KMS-11 (cell line): Measurements from ENCODE around the gene PAM.

Source experiments
- H2AFZ ChIP-seq: fragments of 200-600 bp; sonication (generic); 2 replicates; pipeline ENCODE4 v1.6.1; 2016; ENCODE audit warnings: antibody characterized with exemption, mixed run types, low read depth
- H3K27ac ChIP-seq: fragments of 200-600 bp; sonication (generic); 2 replicates; pipeline ENCODE4 v1.6.1; 2016; ENCODE audit warnings: mild to moderate bottlenecking, mixed run types
- H3K27me3 ChIP-seq: fragments of 200-600 bp; sonication (generic); 2 replicates; pipeline ENCODE4 v1.6.1; 2017; ENCODE audit warnings: mild to moderate bottlenecking, low read depth, mixed run types, moderate library complexity; ENCODE audit not compliant: insufficient read depth
- H3K36me3 ChIP-seq: fragments of 200-600 bp; sonication (generic); 2 replicates; pipeline ENCODE4 v1.6.1; 2017; ENCODE audit warnings: mild to moderate bottlenecking, mixed run types; ENCODE audit not compliant: insufficient read depth
- H3K4me1 ChIP-seq: fragments of 200-600 bp; sonication (generic); 2 replicates; pipeline ENCODE4 v1.6.1; 2016; ENCODE audit warnings: mild to moderate bottlenecking, low read depth, mixed run types; ENCODE audit not compliant: poor library complexity, severe bottlenecking
- H3K4me2 ChIP-seq: fragments of 200-600 bp; sonication (generic); 2 replicates; pipeline ENCODE4 v1.7.0; 2016; ENCODE audit warnings: mild to moderate bottlenecking, mixed run types
- H3K4me3 ChIP-seq: fragments of 200-600 bp; sonication (generic); IDR thresholded peaks from 2 replicates; pipeline ENCODE4 v1.6.1; 2017; ENCODE audit warnings: low read depth, low read length, mixed read lengths; ENCODE audit not compliant: insufficient read depth
- H3K79me2 ChIP-seq: fragments of 200-600 bp; sonication (generic); 2 replicates; pipeline ENCODE4 v1.6.1; 2016; ENCODE audit warnings: low read depth, mixed run types; ENCODE audit not compliant: insufficient read depth
- H3K9ac ChIP-seq: fragments of 200-600 bp; sonication (generic); 2 replicates; pipeline ENCODE4 v1.6.1; 2016; ENCODE audit warnings: mild to moderate bottlenecking, mixed run types
- H4K20me1 ChIP-seq: fragments of 200-600 bp; sonication (generic); 2 replicates; pipeline ENCODE4 v1.6.1; 2016; ENCODE audit warnings: mild to moderate bottlenecking, mixed run types; ENCODE audit not compliant: insufficient read depth
- TF ChIP-seq, protein P1 (sequence below): fragments of 200-600 bp; sonication (generic); conservative IDR thresholded peaks from 2 replicates; pipeline ENCODE4 v1.6.1; 2017; ENCODE audit warnings: low read depth, mild to moderate bottlenecking, antibody characterized with exemption, low read length, moderate library complexity, mixed read lengths

The PAM gene

DNA sequence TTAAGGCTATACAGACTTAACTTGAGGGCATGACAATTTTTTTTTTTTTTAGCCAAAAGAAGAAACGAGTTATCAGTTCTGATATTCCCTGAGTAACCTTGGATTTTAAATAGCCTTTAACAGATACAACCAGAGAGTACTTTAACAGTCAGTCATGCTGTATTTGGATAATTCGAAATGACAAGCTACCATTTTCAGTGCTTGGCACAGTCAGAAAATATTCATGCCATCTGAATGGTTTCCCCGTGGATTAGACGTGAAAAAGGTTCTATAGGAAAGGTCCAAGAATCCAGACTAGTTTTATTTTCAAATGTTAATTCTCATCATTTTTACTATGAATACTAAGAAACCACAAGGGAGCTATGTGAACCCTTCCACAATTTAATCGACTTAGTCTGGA, 165.7 kb downstream of the PAM start:
- Histone ChIP-seq H3K4me3 (no peak overlapping the region), H3K4me2 (no peak overlapping the region), H3K4me1 (no peaks in the 10 kb centered on the region), H4K20me1 (no peaks in the 10 kb centered on the region), H3K27me3 (no peaks in the 10 kb centered on the region), H3K27ac (no peak overlapping the region), H3K36me3 (no peaks in the 10 kb centered on the region), H3K9ac (no peak overlapping the region), H2AFZ (no peak overlapping the region), H3K79me2 (no peaks in the 10 kb centered on the region)
- TF ChIP-seq, protein P1, sequence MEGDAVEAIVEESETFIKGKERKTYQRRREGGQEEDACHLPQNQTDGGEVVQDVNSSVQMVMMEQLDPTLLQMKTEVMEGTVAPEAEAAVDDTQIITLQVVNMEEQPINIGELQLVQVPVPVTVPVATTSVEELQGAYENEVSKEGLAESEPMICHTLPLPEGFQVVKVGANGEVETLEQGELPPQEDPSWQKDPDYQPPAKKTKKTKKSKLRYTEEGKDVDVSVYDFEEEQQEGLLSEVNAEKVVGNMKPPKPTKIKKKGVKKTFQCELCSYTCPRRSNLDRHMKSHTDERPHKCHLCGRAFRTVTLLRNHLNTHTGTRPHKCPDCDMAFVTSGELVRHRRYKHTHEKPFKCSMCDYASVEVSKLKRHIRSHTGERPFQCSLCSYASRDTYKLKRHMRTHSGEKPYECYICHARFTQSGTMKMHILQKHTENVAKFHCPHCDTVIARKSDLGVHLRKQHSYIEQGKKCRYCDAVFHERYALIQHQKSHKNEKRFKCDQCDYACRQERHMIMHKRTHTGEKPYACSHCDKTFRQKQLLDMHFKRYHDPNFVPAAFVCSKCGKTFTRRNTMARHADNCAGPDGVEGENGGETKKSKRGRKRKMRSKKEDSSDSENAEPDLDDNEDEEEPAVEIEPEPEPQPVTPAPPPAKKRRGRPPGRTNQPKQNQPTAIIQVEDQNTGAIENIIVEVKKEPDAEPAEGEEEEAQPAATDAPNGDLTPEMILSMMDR: no peak

DNA sequence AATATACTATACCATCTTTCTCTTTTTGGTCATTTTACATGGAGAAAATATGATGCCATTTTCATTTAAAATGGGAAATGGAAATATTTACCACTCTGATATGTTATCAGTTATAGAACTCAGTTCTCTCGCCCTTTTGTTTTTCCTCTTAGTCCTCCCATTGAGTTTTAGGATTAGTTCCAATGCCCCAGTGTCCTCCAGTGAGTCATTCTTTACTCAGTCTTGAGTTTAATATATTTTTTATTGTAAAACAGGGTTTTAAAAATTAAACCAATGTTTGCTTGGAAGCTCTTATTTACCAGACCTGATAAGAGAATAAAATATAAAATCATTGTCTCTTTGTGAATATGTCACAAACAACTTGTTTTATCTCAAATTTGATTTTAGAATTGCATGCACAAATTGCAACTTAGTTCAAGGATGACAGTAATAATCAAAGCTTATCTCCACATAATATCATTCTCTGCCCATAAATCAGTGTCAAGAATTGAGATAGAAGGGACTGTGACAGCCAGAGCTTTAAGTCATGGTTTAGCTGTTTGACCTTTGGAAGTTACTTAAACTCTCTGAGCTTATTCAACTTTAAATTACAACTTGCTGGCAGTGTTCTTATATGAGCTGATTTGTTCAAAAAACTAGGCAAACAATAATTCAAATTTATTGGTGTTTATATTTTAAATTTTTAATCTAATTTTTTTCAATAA, 166.4 kb downstream of the PAM start:
- H2AFZ ChIP-seq: no peak overlapping the region
- TF ChIP-seq, protein P1: no peak
- no peak overlapping the region for H3K4me3 ChIP-seq
- H3K36me3 ChIP-seq: no peaks in the 10 kb centered on the region
- no peak overlapping the region for H3K9ac ChIP-seq
- H3K27me3 ChIP-seq: no peaks in the 10 kb centered on the region
- H4K20me1 ChIP-seq: no peaks in the 10 kb centered on the region
- H3K4me1 ChIP-seq: no peaks in the 10 kb centered on the region
- no peaks in the 10 kb centered on the region for H3K79me2 ChIP-seq
- H3K27ac ChIP-seq: no peak overlapping the region
- no peak overlapping the region for H3K4me2 ChIP-seq

GRCh38 chr5:102922111-102922720, 167.1 kb downstream of the PAM start:
- no peak overlapping the region for H3K27ac ChIP-seq
- no peak overlapping the region for H3K4me3 ChIP-seq
- TF ChIP-seq, protein P1: no peak
- no peak overlapping the region for H2AFZ ChIP-seq
- no peak overlapping the region for H3K9ac ChIP-seq
- H3K36me3 ChIP-seq: no peaks in the 10 kb centered on the region
- no peak overlapping the region for H3K4me2 ChIP-seq
- H3K27me3 ChIP-seq: no peaks in the 10 kb centered on the region
- H4K20me1 ChIP-seq: no peaks in the 10 kb centered on the region
- H3K4me1 ChIP-seq: no peaks in the 10 kb centered on the region
- no peaks in the 10 kb centered on the region for H3K79me2 ChIP-seq

- H3K27me3 ChIP-seq: no peaks in the 10 kb centered on the region
- no peaks in the 10 kb centered on the region for H4K20me1 ChIP-seq
- no peak overlapping the region for H3K4me2 ChIP-seq
- no peak overlapping the region for H3K4me3 ChIP-seq
- H3K4me1 ChIP-seq: no peaks in the 10 kb centered on the region
- H3K36me3 ChIP-seq: no peaks in the 10 kb centered on the region
- H3K27ac ChIP-seq: no peak overlapping the region
- H2AFZ ChIP-seq: no peak overlapping the region
- H3K79me2 ChIP-seq: no peaks in the 10 kb centered on the region
- TF ChIP-seq, protein P1: no peak
- H3K9ac ChIP-seq: no peak overlapping the region
Measured at GRCh38 chr5:102922799-102923477, 167.8 kb downstream of the PAM start.
